H1 (cell line): Measurements from ENCODE around the gene CBX4. TPM values are rescaled to one million over a fixed set of nuclear protein-coding genes. Genes with fewer than 3 reads are reported as not detected.

Source experiments
- CTCF ChIA-PET: fragments of 300-600 bp; sonication (Branson Sonifier 250); formaldehyde crosslinking; loops from one replicate; lab custom pipeline; 2021; ENCODE audit not compliant: partially characterized antibody; lab: Charles Lee
- POLR2A ChIA-PET: fragments of 300-600 bp; sonication (Branson Sonifier 250); formaldehyde crosslinking; loops from one replicate; lab custom pipeline; 2021; ENCODE audit warnings: inconsistent platforms; ENCODE audit not compliant: partially characterized antibody; lab: Charles Lee
- DNase-seq, 2 experiments: peaks; one replicate each; pipeline versions ENCODE4 v3.0.0 to v3.0.0-alpha.2; 2010 to 2022; ENCODE audit warnings: low spot score in 2 of 2, low read depth in 1 of 2, mixed read lengths in 1 of 2
- FAIRE-seq: peaks from 2 replicates; lab custom pipeline; 2011; peaks lifted over from hg19 to GRCh38; lab: Jason Lieb, UNC
- H2AFZ ChIP-seq: 2 replicates; pipeline ENCODE4 v1.8.1; 2012; ENCODE audit warnings: low read length, inconsistent platforms
- H2AK5ac ChIP-seq: 2 replicates; pipeline ENCODE4 v1.6.1; 2013; ENCODE audit warnings: low read depth, low read length
- H2BK120ac ChIP-seq: replicated peaks from 2 replicates; pipeline ENCODE3; 2013; ENCODE audit warnings: low read depth, low read length, inconsistent platforms
- H2BK12ac ChIP-seq: 2 replicates; pipeline ENCODE4 v1.6.1; 2013; ENCODE audit warnings: low read depth, low read length
- H2BK15ac ChIP-seq: 2 replicates; pipeline ENCODE4 v1.6.1; 2013; ENCODE audit warnings: low read length
- H2BK20ac ChIP-seq: 2 replicates; pipeline ENCODE4 v1.6.1; 2013; ENCODE audit warnings: low read length
- H2BK5ac ChIP-seq: 2 replicates; pipeline ENCODE4 v1.6.1; 2013; ENCODE audit warnings: low read depth, low read length
- H3K14ac ChIP-seq: 2 replicates; pipeline ENCODE4 v1.6.1; 2013; ENCODE audit warnings: inconsistent platforms; ENCODE audit not compliant: insufficient read length
- H3K18ac ChIP-seq: 2 replicates; pipeline ENCODE4 v1.6.1; 2013; ENCODE audit warnings: low read length; ENCODE audit errors: extremely low read depth
- H3K23ac ChIP-seq: 2 replicates; pipeline ENCODE4 v1.6.1; 2013; ENCODE audit warnings: inconsistent platforms; ENCODE audit not compliant: insufficient read length
- H3K23me2 ChIP-seq: 2 replicates; pipeline ENCODE4 v1.6.1; 2013; ENCODE audit warnings: low read depth, low read length
- H3K27ac ChIP-seq: 2 replicates; pipeline ENCODE4 v1.6.1; 2011; ENCODE audit warnings: low read depth, low read length, inconsistent platforms
- H3K27me3 ChIP-seq, 4 experiments: replicated peaks in 1 of 4; 1 replicate in 1 of 4; 2 replicates in 3 of 4; pipeline versions ENCODE4 v1.6.1 to v1.8.1; 2011 to 2013; ENCODE audit warnings: low read length in 3 of 4, mild to moderate bottlenecking in 3 of 4, inconsistent platforms in 2 of 4, mixed read lengths in 2 of 4, moderate library complexity in 1 of 4; ENCODE audit not compliant: control insufficient read depth in 3 of 4, insufficient read depth in 3 of 4; ENCODE audit errors: extremely low read depth in 1 of 4
- H3K36me3 ChIP-seq, 4 experiments: 2 replicates each; pipeline versions ENCODE4 v1.6.1 to v1.8.1; 2011 to 2013; ENCODE audit warnings: mild to moderate bottlenecking in 4 of 4, low read length in 3 of 4, moderate library complexity in 2 of 4, control low read depth in 1 of 4, inconsistent platforms in 1 of 4; ENCODE audit not compliant: insufficient read depth in 4 of 4, control insufficient read depth in 2 of 4
- H3K4ac ChIP-seq: replicated peaks from 2 replicates; pipeline ENCODE3; 2013; ENCODE audit warnings: low read length, low read depth, mixed read lengths, inconsistent platforms; ENCODE audit not compliant: insufficient read length
- H3K4me1 ChIP-seq, 4 experiments: replicated peaks in 1 of 4; 1 replicate in 1 of 4; 2 replicates in 3 of 4; pipeline versions ENCODE4 v1.6.1 to v1.8.1; 2011 to 2013; ENCODE audit warnings: low read length in 3 of 4, inconsistent platforms in 2 of 4, mixed read lengths in 1 of 4; ENCODE audit not compliant: insufficient read depth in 4 of 4, control insufficient read depth in 3 of 4
- H3K4me2 ChIP-seq, 2 experiments: 2 replicates each; pipeline versions ENCODE4 v1.6.1 to v1.8.1; 2011 to 2013; ENCODE audit warnings: low read depth in 2 of 2, low read length in 2 of 2, control low read depth in 1 of 2, inconsistent platforms in 1 of 2, mild to moderate bottlenecking in 1 of 2; ENCODE audit not compliant: insufficient read depth in 1 of 2
- H3K4me3 ChIP-seq, 4 experiments: fragments of 200-600, 300-600 bp in 1 of 4; sonication (generic), shearing (Covaris generic), sonication (Bioruptor Twin) in 1 of 4; 2 replicates each; pipeline versions ENCODE4 v1.5.1 to v1.8.1; 2011 to 2016; ENCODE audit warnings: low read length in 4 of 4, low read depth in 3 of 4, control low read depth in 2 of 4, inconsistent platforms in 2 of 4, mild to moderate bottlenecking in 2 of 4, mixed read lengths in 1 of 4, moderate library complexity in 1 of 4; ENCODE audit not compliant: insufficient read depth in 2 of 4; ENCODE audit errors: extremely low read depth in 1 of 4
- H3K56ac ChIP-seq: replicated peaks from 2 replicates; pipeline ENCODE3; 2013; ENCODE audit warnings: low read depth, mild to moderate bottlenecking, mixed read lengths, low read length, inconsistent platforms; ENCODE audit not compliant: insufficient read length
- H3K79me1 ChIP-seq: 2 replicates; pipeline ENCODE4 v1.6.1; 2013; ENCODE audit warnings: low read depth, low read length, control low read depth
- H3K79me2 ChIP-seq, 2 experiments: 2 replicates each; pipeline versions ENCODE4 v1.6.1 to v1.8.1; 2012 to 2013; ENCODE audit warnings: low read length in 2 of 2, mild to moderate bottlenecking in 2 of 2, inconsistent platforms in 1 of 2; ENCODE audit not compliant: insufficient read depth in 2 of 2, control insufficient read depth in 1 of 2
- H3K9ac ChIP-seq, 4 experiments: replicated peaks in 1 of 4; 1 replicate in 1 of 4; 2 replicates in 3 of 4; pipeline versions ENCODE4 v1.6.1 to v1.8.1; 2011 to 2013; ENCODE audit warnings: low read depth in 3 of 4, low read length in 3 of 4, control low read depth in 2 of 4, mild to moderate bottlenecking in 2 of 4, moderate library complexity in 2 of 4, inconsistent platforms in 1 of 4; ENCODE audit errors: extremely low read depth in 1 of 4
- H3K9me3 ChIP-seq, 2 experiments: 2 replicates each; pipeline versions ENCODE4 v1.6.1 to v1.8.1; 2012 to 2013; ENCODE audit warnings: mild to moderate bottlenecking in 2 of 2, moderate library complexity in 2 of 2, control low read depth in 1 of 2, inconsistent platforms in 1 of 2, low read depth in 1 of 2, low read length in 1 of 2, mixed read lengths in 1 of 2; ENCODE audit not compliant: insufficient read depth in 2 of 2
- H4K20me1 ChIP-seq, 2 experiments: replicated peaks in 1 of 2; 2 replicates each; pipeline versions ENCODE3 to v1.8.1; 2011 to 2013; ENCODE audit warnings: inconsistent platforms in 2 of 2, low read length in 2 of 2, mild to moderate bottlenecking in 1 of 2; ENCODE audit not compliant: insufficient read depth in 2 of 2, control insufficient read depth in 1 of 2
- H4K5ac ChIP-seq: 2 replicates; pipeline ENCODE4 v1.6.1; 2013; ENCODE audit warnings: low read length, low read depth, mixed read lengths, inconsistent platforms; ENCODE audit not compliant: insufficient read length
- H4K8ac ChIP-seq: 2 replicates; pipeline ENCODE4 v1.8.0; 2013; ENCODE audit warnings: mild to moderate bottlenecking, moderate library complexity, low read length, inconsistent platforms; ENCODE audit not compliant: insufficient read depth; ENCODE audit errors: extremely low read depth
- H4K91ac ChIP-seq: replicated peaks from 2 replicates; pipeline ENCODE3; 2013; ENCODE audit warnings: low read length, mixed read lengths, inconsistent platforms; ENCODE audit not compliant: insufficient read length
- ASH2L ChIP-seq: fragments of 200-600, 300-600 bp; sonication (generic); IDR thresholded peaks from one replicate; pipeline ENCODE4 v1.7.1; 2017; ENCODE audit warnings: low read length
- CEBPB ChIP-seq: IDR thresholded peaks from 2 replicates; pipeline ENCODE4 v1.6.1; 2012; ENCODE audit warnings: low read depth, low read length
- CTBP2 ChIP-seq: IDR thresholded peaks from 2 replicates; pipeline ENCODE4 v1.7.0; 2011; ENCODE audit warnings: borderline replicate concordance, mild to moderate bottlenecking, moderate library complexity, mixed read lengths, low read length; ENCODE audit not compliant: insufficient read depth, insufficient read length
- EZH2 ChIP-seq: fragments of 200-600 bp; sonication (generic); IDR thresholded peaks from 2 replicates; pipeline ENCODE4 v1.7.1; 2012; ENCODE audit warnings: low read depth, mild to moderate bottlenecking, moderate library complexity, low read length, inconsistent platforms; ENCODE audit not compliant: severe bottlenecking
- KDM1A ChIP-seq: fragments of 200-600, 300-600 bp; sonication (generic); IDR thresholded peaks from 2 replicates; pipeline ENCODE4 v1.7.1; 2016; ENCODE audit warnings: mild to moderate bottlenecking, low read length, borderline replicate concordance
- SIRT6 ChIP-seq: IDR thresholded peaks from one replicate; pipeline ENCODE4 v1.7.1; 2012; ENCODE audit warnings: low read length, inconsistent platforms
- WGBS, 2 experiments: shearing (Covaris generic) in 1 of 2; methylation state at CpG; one replicate each; pipeline versions ENCODE4 v1.1.6 to v1.1.7; 2013 to 2015; ENCODE audit warnings: low lambda C conversion rate in 2 of 2, mixed read lengths in 2 of 2, inconsistent platforms in 1 of 2, low coverage in 1 of 2, missing lambda C conversion rate in 1 of 2; ENCODE audit not compliant: insufficient replicate concordance in 2 of 2, insufficient coverage in 1 of 2, insufficient read length in 1 of 2; ENCODE audit errors: extremely low coverage in 1 of 2, missing lambda C conversion rate in 1 of 2; 5-methylcytosine and 5-hydroxymethylcytosine counted together
- polyA plus RNA-seq, 7 experiments: library from polyadenylated mRNA; depleted of rRNA in 3 of 7; stranded (reverse) in 5 of 7; unstranded in 2 of 7; fragments of >200 nt in 5 of 7; fragments of 200-250 nt in 2 of 7; gene quantifications; 1 replicate in 5 of 7; 2 replicates in 1 of 7; 4 replicates in 1 of 7; pipeline versions ENCODE4 v1.2.1 to v1.2.3, GENCODE V29; 2011 to 2013; ENCODE audit warnings: missing spikeins in 2 of 7, mixed read lengths in 2 of 7
- total RNA-seq: library from RNA; stranded (reverse); fragmentation: NEBNext Ultra II Directional; extraction: Animal tissue kit (Norgen Biotek cat#: 25700); gene quantifications from 2 replicates; pipeline ENCODE4 v1.2.1, GENCODE V29; 2021
- TF ChIP-seq, protein P1 (sequence below): IDR thresholded peaks from 2 replicates; pipeline ENCODE4 v1.6.1; 2012; ENCODE audit warnings: inconsistent platforms

Gene CBX4
- total and polyA plus RNA-seq, 2 of the 8 experiments (the other 6 are each of a cell fraction or from before 2014, with no cell fraction given): 1.8 to 4.0 TPM

- Histone ChIP-seq H4K5ac (no peak overlapping the region), H2BK15ac (peak overlapping the region; percentile 97), H3K14ac (no peak overlapping the region), H3K23me2 (peaks cover 10% of the 10 kb centered on the region; the same call in 1 of the 2 replicates), H2BK12ac (peak overlapping the region; percentile 97; the same call in 1 of the 2 replicates), H3K79me2 (no peaks in the 10 kb centered on the region), H2AFZ (no peak overlapping the region), H3K4me1 (peaks cover 3 to 47% (median 22%) of the 10 kb centered on the region in 4 experiments), H2BK20ac (peak overlapping the region; percentile 98), H4K8ac (peak overlapping the region; percentile 9; the same call in 1 of the 2 replicates), H3K27ac (no peak overlapping the region), H3K36me3 (peaks cover 0 to 4% (median 0%) of the 10 kb centered on the region in 4 experiments; a peak in 2 of 8 replicates), H3K18ac (peak overlapping the region; percentile 55), H3K79me1 (no peaks in the 10 kb centered on the region), H3K4me3 (peak overlapping the region; percentile 9 to 59 (median 26)), H3K9ac (no peak overlapping the region), H2BK120ac (no peak overlapping the region), H4K20me1 (peaks cover 7 to 17% of the 10 kb centered on the region in 2 experiments), H2BK5ac (peak overlapping the region; percentile 66; the same call in 1 of the 2 replicates), H4K91ac (peak overlapping the region; percentile 12), H3K4me2 (peak overlapping the region; percentile 76 to 82), H3K56ac (no peak overlapping the region), H3K23ac (no peak overlapping the region), H2AK5ac (peak overlapping the region; percentile 95), H3K9me3 (no peaks in the 10 kb centered on the region; a peak in 1 of 4 replicates), H3K4ac (peak overlapping the region; percentile 4), H3K27me3 (peaks cover 59 to 96% (median 86%) of the 10 kb centered on the region in 4 experiments)
- TF ChIP-seq ASH2L: peak; percentile 13
- TF ChIP-seq EZH2: no peak
- no peak for TF ChIP-seq SIRT6
- TF ChIP-seq CTBP2: peak; percentile 82
- TF ChIP-seq, protein P1, sequence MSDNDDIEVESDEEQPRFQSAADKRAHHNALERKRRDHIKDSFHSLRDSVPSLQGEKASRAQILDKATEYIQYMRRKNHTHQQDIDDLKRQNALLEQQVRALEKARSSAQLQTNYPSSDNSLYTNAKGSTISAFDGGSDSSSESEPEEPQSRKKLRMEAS: no peak
- no peak for TF ChIP-seq KDM1A
- TF ChIP-seq CEBPB: no peak
- FAIRE-seq: no peak
- 19% methylated on average over 21 of the region's 33 CpGs; no CpG with 5 or more reads in 1 of the 2 experiments for WGBS, 2 experiments
- POLR2A ChIA-PET: interaction anchor here (1.1 to 15.2 kb wide), 3 partner anchors 11 to 44 kb away, joined by 3 to 374 read pairs (median 6); no protein-coding TSS in a partner anchor
- CTCF ChIA-PET: interaction anchor here (1.0 to 24.7 kb wide), 6 partner anchors 9 to 143 kb away, joined by 3 to 576 read pairs (median 14); partner anchors contain the start of genes CBX4 and CBX8
- DNase-seq: peak in 1 of 2 experiments; percentile 71
Observed at GRCh38 chr17:79831265-79832217, 7.7 kb downstream of the CBX4 start.
